Measurements from ENCODE around the gene SMOC1.

The SMOC1 gene

DNA sequence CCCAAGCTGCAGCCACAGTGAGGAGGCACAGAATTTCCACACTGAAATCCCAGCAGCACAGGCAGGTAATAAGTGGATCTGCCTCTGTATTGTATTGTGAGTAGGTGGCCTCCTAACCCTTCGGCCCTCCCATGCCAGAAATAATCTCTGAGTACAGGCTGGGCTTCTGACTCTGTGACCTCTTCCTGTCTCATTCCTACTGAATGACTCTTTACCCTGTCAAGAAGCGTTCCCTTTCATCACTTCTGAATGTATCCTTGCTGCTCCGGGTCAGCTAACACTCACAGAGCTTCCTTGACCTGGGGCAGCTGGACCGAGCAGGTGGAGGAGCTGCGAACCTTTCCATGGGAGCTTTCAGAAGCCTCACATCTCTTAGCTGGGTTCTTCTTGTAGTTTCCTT, 190.0 kb downstream of the SMOC1 start:
- DNase-seq (ENCODE audit: insufficient read length, low spot score) (no peak), FAIRE-seq (no peak)

- FAIRE-seq (peak; percentile 88), DNase-seq (ENCODE audit: insufficient read length, low spot score) (peak; percentile 57)
These were observed 194.8 kb downstream of the SMOC1 start for GRCh38 chr14:70073924-70074566.

DNA sequence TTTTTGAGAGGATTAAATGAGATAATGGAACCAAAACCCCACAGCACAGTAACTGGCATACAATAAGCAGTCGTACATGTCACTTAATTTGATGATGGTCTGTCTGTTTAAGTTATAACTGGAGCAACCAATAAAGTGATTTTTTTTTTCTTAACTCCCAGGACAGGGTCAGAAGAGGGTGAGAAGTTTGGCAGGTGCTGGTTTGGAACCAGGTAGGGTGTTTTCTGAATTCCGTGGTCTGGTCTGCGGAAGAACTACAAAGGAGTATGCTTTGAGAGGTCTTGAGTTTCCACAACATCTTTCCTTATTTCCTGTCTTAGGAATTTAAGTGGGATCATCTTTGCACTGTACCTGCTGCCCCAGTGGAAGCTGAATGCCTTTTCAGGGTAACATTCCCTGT, 197.8 kb downstream of the SMOC1 start:
- FAIRE-seq (no peak), DNase-seq (ENCODE audit: insufficient read length, low spot score) (no peak)

- FAIRE-seq = no peak
- no peak for DNase-seq (ENCODE audit: insufficient read length, low spot score)
These were observed 198.5 kb downstream of the SMOC1 start for GRCh38 chr14:70077720-70078119.

DNA sequence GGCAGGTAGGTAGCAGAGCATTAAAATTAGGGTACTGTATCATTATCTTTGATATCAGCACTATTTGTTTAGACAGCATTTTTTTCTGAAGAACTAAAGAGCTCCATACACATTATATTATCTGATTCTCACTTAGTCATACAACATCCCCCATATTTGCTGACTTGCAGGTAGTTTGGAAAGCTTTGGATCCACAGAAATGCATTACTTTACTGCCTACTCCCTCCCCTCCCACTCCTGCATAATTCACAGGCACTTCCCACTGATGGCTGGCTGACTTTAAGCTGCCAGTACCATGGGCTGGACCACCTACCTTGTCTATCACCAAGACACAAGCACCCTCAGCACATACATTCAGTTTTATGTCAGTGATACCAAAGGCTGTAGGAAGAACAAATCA, 199.1 kb downstream of the SMOC1 start:
- FAIRE-seq (no peak), DNase-seq (ENCODE audit: insufficient read length, low spot score) (no peak)

GRCh38 chr14:70080076-70080475, 200.9 kb downstream of the SMOC1 start:
- FAIRE-seq (no peak), DNase-seq (ENCODE audit: insufficient read length, low spot score) (no peak)

Measured in GM19239 (cell line).